Caco-2 (cell line): ENCODE measurements around the gene NEGR1. TPM values are rescaled to one million over a fixed set of nuclear protein-coding genes. Genes with fewer than 3 reads are reported as not detected.

Experiments used
- BruUV-seq: library from RNA; stranded (reverse); fragments of 400-500 nt; replicated peaks from 2 replicates; lab custom pipeline; 2021; lab: Mats Ljungman, UMichigan
- CTCF ChIA-PET: fragments of 300-600 bp; sonication (Branson Sonifier 250); formaldehyde crosslinking; loops from one replicate; lab custom pipeline; 2022; ENCODE audit warnings: antibody characterized with exemption; lab: Charles Lee
- POLR2A ChIA-PET: fragments of 300-600 bp; sonication (Branson Sonifier 250); formaldehyde crosslinking; loops from one replicate; lab custom pipeline; 2022; ENCODE audit warnings: antibody characterized with exemption; lab: Charles Lee
- DNase-seq, 2 experiments: peaks; one replicate each; pipeline versions ENCODE4 v3.0.0 to v3.0.0-alpha.2; 2020 to 2022
- H3K27me3 ChIP-seq: replicated peaks from 2 replicates; pipeline ENCODE4 v1.6.0; 2011; ENCODE audit warnings: low read length; ENCODE audit not compliant: control insufficient read depth, insufficient read depth
- H3K36me3 ChIP-seq: 2 replicates; pipeline ENCODE4 v1.5.1; 2011; ENCODE audit warnings: low read length; ENCODE audit not compliant: control insufficient read depth, insufficient read depth
- H3K4me1 ChIP-seq: fragments of 250-450 bp; sonication (Bioruptor Pico); 2 replicates; pipeline ENCODE4 v1.5.1; 2020; ENCODE audit warnings: mild to moderate bottlenecking
- H3K4me3 ChIP-seq: 2 replicates; pipeline ENCODE4 v1.5.1; 2011; ENCODE audit warnings: low read depth, mild to moderate bottlenecking, control low read depth, low read length
- H3K9me3 ChIP-seq: fragments of 250-450 bp; sonication (Bioruptor Pico); 2 replicates; pipeline ENCODE4 v1.5.1; 2020; ENCODE audit warnings: mild to moderate bottlenecking, moderate library complexity
- H3K27ac Mint-ChIP-seq: one replicate; pipeline ENCODE4 v1.8.0; 2022; ENCODE audit warnings: mixed read lengths; ENCODE audit not compliant: unreplicated experiment
- H3K27me3 Mint-ChIP-seq: one replicate; pipeline ENCODE4 v1.8.0; 2022; ENCODE audit warnings: mixed read lengths; ENCODE audit not compliant: insufficient read depth, unreplicated experiment
- H3K36me3 Mint-ChIP-seq: one replicate; pipeline ENCODE4 v1.8.0; 2022; ENCODE audit warnings: mild to moderate bottlenecking, mixed read lengths; ENCODE audit not compliant: insufficient read depth, unreplicated experiment
- H3K4me1 Mint-ChIP-seq: one replicate; pipeline ENCODE4 v1.8.0; 2022; ENCODE audit warnings: low read depth, mixed read lengths; ENCODE audit not compliant: unreplicated experiment
- H3K4me3 Mint-ChIP-seq: one replicate; pipeline ENCODE4 v1.8.0; 2022; ENCODE audit warnings: mild to moderate bottlenecking, moderate library complexity, mixed read lengths; ENCODE audit not compliant: unreplicated experiment
- H3K9me3 Mint-ChIP-seq: one replicate; pipeline ENCODE4 v1.8.0; 2022; ENCODE audit warnings: mixed read lengths; ENCODE audit not compliant: unreplicated experiment
- intact Hi-C: fragments of 100-400 bp; cut with micrococcal nuclease; formaldehyde crosslinking; loops from one replicate; pipeline ENCODE4 v1.10.0; 2022; ENCODE audit not compliant: unreplicated experiment
- total RNA-seq: library from RNA; stranded (reverse); gene quantifications from 2 replicates; pipeline ENCODE4 v1.2.3, GENCODE V29; 2022
- TF ChIP-seq, protein P1 (sequence below), 2 experiments: fragments of 200-600 bp in 1 of 2; IDR thresholded peaks; 1 replicate in 1 of 2; 2 replicates in 1 of 2; pipeline versions ENCODE4 v1.5.1 to v1.8.0; 2011 to 2022; ENCODE audit warnings: antibody characterized with exemption in 1 of 2, control low read depth in 1 of 2, inconsistent platforms in 1 of 2, low read depth in 1 of 2, low read length in 1 of 2, mild to moderate bottlenecking in 1 of 2, moderate library complexity in 1 of 2; ENCODE audit not compliant: insufficient read depth in 1 of 2, severe bottlenecking in 1 of 2, unreplicated experiment in 1 of 2

Gene NEGR1
- total RNA-seq, 1 experiment from 2014 or later = not detected

- no peak for DNase-seq
- Mint-ChIP-seq H3K4me1 (no peaks in the 10 kb centered on the region), H3K4me3 (no peak overlapping the region), H3K9me3 (no peaks in the 10 kb centered on the region), H3K27ac (no peak overlapping the region), H3K36me3 (no peaks in the 10 kb centered on the region), H3K27me3 (no peaks in the 10 kb centered on the region)
- intact Hi-C loops = no loop called here
- TF ChIP-seq, protein P1, sequence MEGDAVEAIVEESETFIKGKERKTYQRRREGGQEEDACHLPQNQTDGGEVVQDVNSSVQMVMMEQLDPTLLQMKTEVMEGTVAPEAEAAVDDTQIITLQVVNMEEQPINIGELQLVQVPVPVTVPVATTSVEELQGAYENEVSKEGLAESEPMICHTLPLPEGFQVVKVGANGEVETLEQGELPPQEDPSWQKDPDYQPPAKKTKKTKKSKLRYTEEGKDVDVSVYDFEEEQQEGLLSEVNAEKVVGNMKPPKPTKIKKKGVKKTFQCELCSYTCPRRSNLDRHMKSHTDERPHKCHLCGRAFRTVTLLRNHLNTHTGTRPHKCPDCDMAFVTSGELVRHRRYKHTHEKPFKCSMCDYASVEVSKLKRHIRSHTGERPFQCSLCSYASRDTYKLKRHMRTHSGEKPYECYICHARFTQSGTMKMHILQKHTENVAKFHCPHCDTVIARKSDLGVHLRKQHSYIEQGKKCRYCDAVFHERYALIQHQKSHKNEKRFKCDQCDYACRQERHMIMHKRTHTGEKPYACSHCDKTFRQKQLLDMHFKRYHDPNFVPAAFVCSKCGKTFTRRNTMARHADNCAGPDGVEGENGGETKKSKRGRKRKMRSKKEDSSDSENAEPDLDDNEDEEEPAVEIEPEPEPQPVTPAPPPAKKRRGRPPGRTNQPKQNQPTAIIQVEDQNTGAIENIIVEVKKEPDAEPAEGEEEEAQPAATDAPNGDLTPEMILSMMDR (IDR thresholded peaks at IDR 0.05; ENCODE audit: insufficient read depth in 1 of 2, low read depth in 1 of 2, low read length in 1 of 2, severe bottlenecking in 1 of 2, unreplicated experiment in 1 of 2) = no peak
- H3K36me3 ChIP-seq = no peaks in the 10 kb centered on the region
- H3K4me1 ChIP-seq = no peaks in the 10 kb centered on the region
- BruUV-seq = no TSS peak
- ChIA-PET POLR2A (no interaction called here), CTCF (no interaction called here)
- H3K9me3 ChIP-seq = no peaks in the 10 kb centered on the region
- no peak overlapping the region for H3K4me3 ChIP-seq
- H3K27me3 ChIP-seq = no peaks in the 10 kb centered on the region
Measured at GRCh38 chr1:71557138-71557537, 725.2 kb downstream of the NEGR1 start.

DNA sequence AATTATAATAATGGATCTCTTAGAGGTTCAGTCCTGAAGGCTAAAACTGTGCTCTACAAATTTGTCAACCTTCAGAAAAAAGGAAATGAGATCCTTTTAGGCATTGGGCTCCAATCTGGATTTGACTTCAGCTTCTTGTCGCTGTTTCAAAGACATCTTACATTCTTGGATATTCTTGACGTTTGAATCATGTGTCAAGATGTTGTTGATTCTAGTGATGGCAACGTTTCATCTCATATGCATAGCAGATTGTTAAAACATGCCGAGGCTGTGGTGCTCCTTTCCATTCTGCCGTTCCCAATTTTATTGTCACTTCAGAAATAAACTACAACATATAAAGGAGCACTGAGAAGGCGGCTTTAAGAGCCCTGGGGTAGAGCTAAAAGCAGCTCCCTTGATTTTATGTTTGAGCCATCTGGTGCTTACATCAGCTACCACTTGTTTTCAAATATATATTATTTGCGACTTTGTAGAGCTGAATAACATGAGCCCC is 733.9 kb downstream of the NEGR1 start:
- DNase-seq = no peak
- intact Hi-C loops = no loop called here
- H3K4me3 Mint-ChIP-seq = no peak overlapping the region
- TF ChIP-seq, protein P1 (IDR thresholded peaks at IDR 0.05; ENCODE audit: insufficient read depth in 1 of 2, low read depth in 1 of 2, low read length in 1 of 2, severe bottlenecking in 1 of 2, unreplicated experiment in 1 of 2) = no peak
- H3K4me1 Mint-ChIP-seq = no peaks in the 10 kb centered on the region
- BruUV-seq = no TSS peak
- POLR2A ChIA-PET = no interaction called here
- H3K27ac Mint-ChIP-seq = no peak overlapping the region
- H3K27me3 ChIP-seq = no peaks in the 10 kb centered on the region
- H3K4me3 ChIP-seq = no peak overlapping the region
- CTCF ChIA-PET = no interaction called here
- H3K4me1 ChIP-seq = no peaks in the 10 kb centered on the region
- no peaks in the 10 kb centered on the region for H3K9me3 Mint-ChIP-seq
- no peaks in the 10 kb centered on the region for H3K27me3 Mint-ChIP-seq
- no peaks in the 10 kb centered on the region for H3K36me3 Mint-ChIP-seq
- H3K9me3 ChIP-seq = no peaks in the 10 kb centered on the region
- no peaks in the 10 kb centered on the region for H3K36me3 ChIP-seq

GRCh38 chr1:71542155-71542554 is 740.2 kb downstream of the NEGR1 start:
- no peaks in the 10 kb centered on the region for H3K9me3 Mint-ChIP-seq
- POLR2A ChIA-PET = no interaction called here
- TF ChIP-seq, protein P1 (IDR thresholded peaks at IDR 0.05; ENCODE audit: insufficient read depth in 1 of 2, low read depth in 1 of 2, low read length in 1 of 2, severe bottlenecking in 1 of 2, unreplicated experiment in 1 of 2) = no peak
- intact Hi-C loops = no loop called here
- Histone ChIP-seq H3K36me3 (no peaks in the 10 kb centered on the region), H3K9me3 (no peaks in the 10 kb centered on the region), H3K4me3 (no peak overlapping the region), H3K27me3 (no peaks in the 10 kb centered on the region), H3K4me1 (no peaks in the 10 kb centered on the region)
- BruUV-seq = no TSS peak
- CTCF ChIA-PET = no interaction called here
- no peak overlapping the region for H3K27ac Mint-ChIP-seq
- no peaks in the 10 kb centered on the region for H3K4me1 Mint-ChIP-seq
- no peaks in the 10 kb centered on the region for H3K36me3 Mint-ChIP-seq
- H3K27me3 Mint-ChIP-seq = no peaks in the 10 kb centered on the region
- H3K4me3 Mint-ChIP-seq = no peak overlapping the region
- no peak for DNase-seq
